Measurements from ENCODE around the gene KLHL40. TPM values are rescaled to one million over a fixed set of nuclear protein-coding genes. Genes with fewer than 3 reads are reported as not detected.

Gene KLHL40
- total and polyA plus RNA-seq, 9 of the 15 experiments (the other 6 are each of a cell fraction or from before 2014, with no cell fraction given): not detected

DNA sequence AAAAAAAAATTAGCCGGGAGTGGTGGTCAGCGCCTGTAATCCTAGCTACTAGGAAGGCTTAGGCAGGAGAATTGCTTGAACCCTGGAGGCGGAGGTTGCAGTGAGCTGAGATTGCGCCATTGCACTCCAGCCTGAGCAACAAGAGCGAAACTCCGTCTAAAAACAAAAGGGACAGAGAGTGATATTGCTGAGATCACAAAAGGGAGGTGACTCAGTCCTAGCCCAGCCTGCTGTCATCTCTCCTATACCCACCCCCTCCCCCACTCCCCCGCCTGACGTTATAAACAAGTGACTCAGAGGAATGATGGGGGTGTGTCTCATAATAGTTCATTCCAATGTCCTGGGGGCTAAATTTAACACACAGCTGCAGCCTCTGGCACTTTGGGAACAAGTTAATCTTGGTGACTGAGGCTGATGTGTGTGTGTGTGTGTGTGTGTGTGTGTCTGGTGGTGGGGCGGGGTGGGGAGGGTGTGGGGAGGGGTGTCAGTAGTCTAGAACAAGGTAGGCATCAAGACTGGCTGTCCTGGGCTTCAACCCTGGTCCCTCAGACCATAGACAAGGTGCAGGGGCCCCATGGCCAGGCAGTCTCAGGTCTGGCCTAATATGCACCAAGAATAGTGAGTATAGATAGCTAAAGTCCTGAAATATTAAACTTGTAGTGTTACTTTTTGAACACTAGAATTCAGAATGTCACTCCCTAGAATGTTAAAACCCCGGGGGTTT, 1.3 kb upstream of the KLHL40 start (continued):
- TF ChIP-seq, protein P1, sequence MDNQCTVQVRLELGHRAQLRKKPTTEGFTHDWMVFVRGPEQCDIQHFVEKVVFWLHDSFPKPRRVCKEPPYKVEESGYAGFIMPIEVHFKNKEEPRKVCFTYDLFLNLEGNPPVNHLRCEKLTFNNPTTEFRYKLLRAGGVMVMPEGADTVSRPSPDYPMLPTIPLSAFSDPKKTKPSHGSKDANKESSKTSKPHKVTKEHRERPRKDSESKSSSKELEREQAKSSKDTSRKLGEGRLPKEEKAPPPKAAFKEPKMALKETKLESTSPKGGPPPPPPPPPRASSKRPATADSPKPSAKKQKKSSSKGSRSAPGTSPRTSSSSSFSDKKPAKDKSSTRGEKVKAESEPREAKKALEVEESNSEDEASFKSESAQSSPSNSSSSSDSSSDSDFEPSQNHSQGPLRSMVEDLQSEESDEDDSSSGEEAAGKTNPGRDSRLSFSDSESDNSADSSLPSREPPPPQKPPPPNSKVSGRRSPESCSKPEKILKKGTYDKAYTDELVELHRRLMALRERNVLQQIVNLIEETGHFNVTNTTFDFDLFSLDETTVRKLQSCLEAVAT (IDR thresholded peaks at IDR 0.05): no peak
- TF ChIP-seq, protein P2, sequence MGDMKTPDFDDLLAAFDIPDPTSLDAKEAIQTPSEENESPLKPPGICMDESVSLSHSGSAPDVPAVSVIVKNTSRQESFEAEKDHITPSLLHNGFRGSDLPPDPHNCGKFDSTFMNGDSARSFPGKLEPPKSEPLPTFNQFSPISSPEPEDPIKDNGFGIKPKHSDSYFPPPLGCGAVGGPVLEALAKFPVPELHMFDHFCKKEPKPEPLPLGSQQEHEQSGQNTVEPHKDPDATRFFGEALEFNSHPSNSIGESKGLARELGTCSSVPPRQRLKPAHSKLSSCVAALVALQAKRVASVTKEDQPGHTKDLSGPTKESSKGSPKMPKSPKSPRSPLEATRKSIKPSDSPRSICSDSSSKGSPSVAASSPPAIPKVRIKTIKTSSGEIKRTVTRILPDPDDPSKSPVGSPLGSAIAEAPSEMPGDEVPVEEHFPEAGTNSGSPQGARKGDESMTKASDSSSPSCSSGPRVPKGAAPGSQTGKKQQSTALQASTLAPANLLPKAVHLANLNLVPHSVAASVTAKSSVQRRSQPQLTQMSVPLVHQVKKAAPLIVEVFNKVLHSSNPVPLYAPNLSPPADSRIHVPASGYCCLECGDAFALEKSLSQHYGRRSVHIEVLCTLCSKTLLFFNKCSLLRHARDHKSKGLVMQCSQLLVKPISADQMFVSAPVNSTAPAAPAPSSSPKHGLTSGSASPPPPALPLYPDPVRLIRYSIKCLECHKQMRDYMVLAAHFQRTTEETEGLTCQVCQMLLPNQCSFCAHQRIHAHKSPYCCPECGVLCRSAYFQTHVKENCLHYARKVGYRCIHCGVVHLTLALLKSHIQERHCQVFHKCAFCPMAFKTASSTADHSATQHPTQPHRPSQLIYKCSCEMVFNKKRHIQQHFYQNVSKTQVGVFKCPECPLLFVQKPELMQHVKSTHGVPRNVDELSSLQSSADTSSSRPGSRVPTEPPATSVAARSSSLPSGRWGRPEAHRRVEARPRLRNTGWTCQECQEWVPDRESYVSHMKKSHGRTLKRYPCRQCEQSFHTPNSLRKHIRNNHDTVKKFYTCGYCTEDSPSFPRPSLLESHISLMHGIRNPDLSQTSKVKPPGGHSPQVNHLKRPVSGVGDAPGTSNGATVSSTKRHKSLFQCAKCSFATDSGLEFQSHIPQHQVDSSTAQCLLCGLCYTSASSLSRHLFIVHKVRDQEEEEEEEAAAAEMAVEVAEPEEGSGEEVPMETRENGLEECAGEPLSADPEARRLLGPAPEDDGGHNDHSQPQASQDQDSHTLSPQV (IDR thresholded peaks at IDR 0.05): no peak
- no peak for TF ChIP-seq ZNF311 (CRISPR knock-in tag; IDR thresholded peaks at IDR 0.05)
- no peak for TF ChIP-seq ERF (CRISPR knock-in tag; IDR thresholded peaks at IDR 0.05)
- TF ChIP-seq TARDBP (IDR thresholded peaks at IDR 0.05): no peak
- no peak for TF ChIP-seq ZNF253 (CRISPR knock-in tag; conservative IDR thresholded peaks at IDR 0.05)
- no peak; the same call in 1 of the 2 replicates for TF ChIP-seq SMARCC2 (IDR thresholded peaks at IDR 0.05; ENCODE audit: low read depth)
- TF ChIP-seq, protein P3, sequence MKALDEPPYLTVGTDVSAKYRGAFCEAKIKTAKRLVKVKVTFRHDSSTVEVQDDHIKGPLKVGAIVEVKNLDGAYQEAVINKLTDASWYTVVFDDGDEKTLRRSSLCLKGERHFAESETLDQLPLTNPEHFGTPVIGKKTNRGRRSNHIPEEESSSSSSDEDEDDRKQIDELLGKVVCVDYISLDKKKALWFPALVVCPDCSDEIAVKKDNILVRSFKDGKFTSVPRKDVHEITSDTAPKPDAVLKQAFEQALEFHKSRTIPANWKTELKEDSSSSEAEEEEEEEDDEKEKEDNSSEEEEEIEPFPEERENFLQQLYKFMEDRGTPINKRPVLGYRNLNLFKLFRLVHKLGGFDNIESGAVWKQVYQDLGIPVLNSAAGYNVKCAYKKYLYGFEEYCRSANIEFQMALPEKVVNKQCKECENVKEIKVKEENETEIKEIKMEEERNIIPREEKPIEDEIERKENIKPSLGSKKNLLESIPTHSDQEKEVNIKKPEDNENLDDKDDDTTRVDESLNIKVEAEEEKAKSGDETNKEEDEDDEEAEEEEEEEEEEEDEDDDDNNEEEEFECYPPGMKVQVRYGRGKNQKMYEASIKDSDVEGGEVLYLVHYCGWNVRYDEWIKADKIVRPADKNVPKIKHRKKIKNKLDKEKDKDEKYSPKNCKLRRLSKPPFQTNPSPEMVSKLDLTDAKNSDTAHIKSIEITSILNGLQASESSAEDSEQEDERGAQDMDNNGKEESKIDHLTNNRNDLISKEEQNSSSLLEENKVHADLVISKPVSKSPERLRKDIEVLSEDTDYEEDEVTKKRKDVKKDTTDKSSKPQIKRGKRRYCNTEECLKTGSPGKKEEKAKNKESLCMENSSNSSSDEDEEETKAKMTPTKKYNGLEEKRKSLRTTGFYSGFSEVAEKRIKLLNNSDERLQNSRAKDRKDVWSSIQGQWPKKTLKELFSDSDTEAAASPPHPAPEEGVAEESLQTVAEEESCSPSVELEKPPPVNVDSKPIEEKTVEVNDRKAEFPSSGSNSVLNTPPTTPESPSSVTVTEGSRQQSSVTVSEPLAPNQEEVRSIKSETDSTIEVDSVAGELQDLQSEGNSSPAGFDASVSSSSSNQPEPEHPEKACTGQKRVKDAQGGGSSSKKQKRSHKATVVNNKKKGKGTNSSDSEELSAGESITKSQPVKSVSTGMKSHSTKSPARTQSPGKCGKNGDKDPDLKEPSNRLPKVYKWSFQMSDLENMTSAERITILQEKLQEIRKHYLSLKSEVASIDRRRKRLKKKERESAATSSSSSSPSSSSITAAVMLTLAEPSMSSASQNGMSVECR (CRISPR knock-in tag; IDR thresholded peaks at IDR 0.05): no peak
- no peak for TF ChIP-seq ZNF354B (CRISPR knock-in tag; IDR thresholded peaks at IDR 0.05)
- TF ChIP-seq SRSF3 (IDR thresholded peaks at IDR 0.05; ENCODE audit: insufficient read depth, low read length): no peak
- TF ChIP-seq DDX20 (tag; IDR thresholded peaks at IDR 0.05; ENCODE audit: low read depth): no peak
- no peak; a peak in 1 of 3 replicates for TF ChIP-seq CBX3 (IDR thresholded peaks at IDR 0.05; ENCODE audit: borderline replicate concordance in 1 of 2, low read length in 2 of 2)
- TF ChIP-seq, protein P4, sequence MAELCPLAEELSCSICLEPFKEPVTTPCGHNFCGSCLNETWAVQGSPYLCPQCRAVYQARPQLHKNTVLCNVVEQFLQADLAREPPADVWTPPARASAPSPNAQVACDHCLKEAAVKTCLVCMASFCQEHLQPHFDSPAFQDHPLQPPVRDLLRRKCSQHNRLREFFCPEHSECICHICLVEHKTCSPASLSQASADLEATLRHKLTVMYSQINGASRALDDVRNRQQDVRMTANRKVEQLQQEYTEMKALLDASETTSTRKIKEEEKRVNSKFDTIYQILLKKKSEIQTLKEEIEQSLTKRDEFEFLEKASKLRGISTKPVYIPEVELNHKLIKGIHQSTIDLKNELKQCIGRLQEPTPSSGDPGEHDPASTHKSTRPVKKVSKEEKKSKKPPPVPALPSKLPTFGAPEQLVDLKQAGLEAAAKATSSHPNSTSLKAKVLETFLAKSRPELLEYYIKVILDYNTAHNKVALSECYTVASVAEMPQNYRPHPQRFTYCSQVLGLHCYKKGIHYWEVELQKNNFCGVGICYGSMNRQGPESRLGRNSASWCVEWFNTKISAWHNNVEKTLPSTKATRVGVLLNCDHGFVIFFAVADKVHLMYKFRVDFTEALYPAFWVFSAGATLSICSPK (IDR thresholded peaks at IDR 0.05; ENCODE audit: borderline replicate concordance): no peak
- TF ChIP-seq SLC30A9 (CRISPR knock-in tag; IDR thresholded peaks at IDR 0.05): no peak
- TF ChIP-seq ARID1B (IDR thresholded peaks at IDR 0.05): peak; percentile 61; the same call in 1 of the 2 replicates
- TF ChIP-seq ILK (tag; IDR thresholded peaks at IDR 0.05; ENCODE audit: borderline replicate concordance, low read depth): no peak
